Astrocyte of the cerebellum (primary cell): ENCODE results near the gene FUT6.
"Not testable (repeated sequence)": the region's sequence is repeated elsewhere in the genome, so short reads cannot be mapped to it uniquely, and the experiment has no call there.

Experiments
- DNase-seq: peaks from one replicate; pipeline ENCODE4 v3.0.0-alpha.2; 2011; ENCODE audit warnings: low read depth
- H3K4me3 ChIP-seq: 2 replicates; pipeline ENCODE4 v1.5.1; 2011; ENCODE audit warnings: mild to moderate bottlenecking, low read depth, low read length, moderate library complexity
- CTCF ChIP-seq: IDR thresholded peaks from 2 replicates; pipeline ENCODE4 v1.5.1; 2012; ENCODE audit warnings: low read length, low read depth, moderate library complexity, mild to moderate bottlenecking; ENCODE audit errors: missing control alignments
- in situ Hi-C: cut with HindIII; loops from 2 replicates; pipeline ENCODE4 v1.10.0; 2017; ENCODE audit warnings: low sequenced_read_pairs

FUT6 gene, protein sequence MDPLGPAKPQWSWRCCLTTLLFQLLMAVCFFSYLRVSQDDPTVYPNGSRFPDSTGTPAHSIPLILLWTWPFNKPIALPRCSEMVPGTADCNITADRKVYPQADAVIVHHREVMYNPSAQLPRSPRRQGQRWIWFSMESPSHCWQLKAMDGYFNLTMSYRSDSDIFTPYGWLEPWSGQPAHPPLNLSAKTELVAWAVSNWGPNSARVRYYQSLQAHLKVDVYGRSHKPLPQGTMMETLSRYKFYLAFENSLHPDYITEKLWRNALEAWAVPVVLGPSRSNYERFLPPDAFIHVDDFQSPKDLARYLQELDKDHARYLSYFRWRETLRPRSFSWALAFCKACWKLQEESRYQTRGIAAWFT

DNA sequence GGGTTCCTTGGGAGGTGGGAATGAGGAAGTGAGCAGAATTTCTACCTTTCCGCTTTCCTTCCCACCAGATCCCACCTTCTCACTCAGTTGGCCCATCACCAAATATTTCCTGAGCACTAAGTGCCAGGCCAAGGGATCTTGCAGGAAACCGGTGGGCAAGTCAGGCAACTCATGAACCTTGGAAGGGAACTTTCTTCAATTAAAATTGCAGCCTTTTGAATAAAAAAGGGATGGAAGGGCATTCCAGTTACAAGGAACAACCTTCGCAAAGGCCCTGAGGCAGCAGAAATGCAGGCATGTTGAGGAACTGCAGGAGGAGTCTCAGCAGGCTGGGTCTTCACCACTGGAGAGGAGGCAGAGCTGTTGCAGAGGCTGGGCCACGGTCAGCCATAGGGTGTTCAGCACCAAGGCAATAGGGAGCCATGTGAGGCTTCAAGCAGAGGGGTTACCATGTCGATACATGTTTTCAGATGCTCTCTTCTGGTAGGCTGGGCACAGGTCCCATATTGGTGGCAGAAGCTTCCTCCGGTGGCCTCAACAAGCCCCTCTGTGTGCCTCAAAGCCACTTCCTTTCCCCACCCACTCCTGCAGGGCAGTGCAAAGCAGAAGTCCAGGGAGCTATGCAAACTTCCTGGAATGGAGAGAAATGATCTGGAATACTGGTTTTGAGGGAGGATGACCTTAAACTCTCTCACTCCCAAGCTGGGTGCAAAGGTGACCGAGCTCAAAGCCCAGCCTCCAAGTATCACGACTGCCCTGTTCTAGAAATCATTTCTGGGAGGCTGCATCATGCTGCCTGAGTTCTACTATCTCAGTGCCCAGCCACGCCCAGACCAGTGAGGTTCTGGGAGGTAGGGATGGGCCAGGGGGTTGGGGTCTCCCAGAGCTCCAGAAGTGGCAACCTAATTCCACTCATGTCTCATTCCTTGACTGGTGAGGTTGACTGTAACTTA, at the start of gene FUT6:
Gene FUT6, minus strand, starts transcription at position 638 of the 953 bp plus-strand sequence. CDS start 7,135 bp downstream, outside the sequence.
- in situ Hi-C loops, result no loop called here
- TF ChIP-seq CTCF, result no peak
- no peak within 1 kb of the TSS for H3K4me3 ChIP-seq
- DNase-seq, result no peak

DNA sequence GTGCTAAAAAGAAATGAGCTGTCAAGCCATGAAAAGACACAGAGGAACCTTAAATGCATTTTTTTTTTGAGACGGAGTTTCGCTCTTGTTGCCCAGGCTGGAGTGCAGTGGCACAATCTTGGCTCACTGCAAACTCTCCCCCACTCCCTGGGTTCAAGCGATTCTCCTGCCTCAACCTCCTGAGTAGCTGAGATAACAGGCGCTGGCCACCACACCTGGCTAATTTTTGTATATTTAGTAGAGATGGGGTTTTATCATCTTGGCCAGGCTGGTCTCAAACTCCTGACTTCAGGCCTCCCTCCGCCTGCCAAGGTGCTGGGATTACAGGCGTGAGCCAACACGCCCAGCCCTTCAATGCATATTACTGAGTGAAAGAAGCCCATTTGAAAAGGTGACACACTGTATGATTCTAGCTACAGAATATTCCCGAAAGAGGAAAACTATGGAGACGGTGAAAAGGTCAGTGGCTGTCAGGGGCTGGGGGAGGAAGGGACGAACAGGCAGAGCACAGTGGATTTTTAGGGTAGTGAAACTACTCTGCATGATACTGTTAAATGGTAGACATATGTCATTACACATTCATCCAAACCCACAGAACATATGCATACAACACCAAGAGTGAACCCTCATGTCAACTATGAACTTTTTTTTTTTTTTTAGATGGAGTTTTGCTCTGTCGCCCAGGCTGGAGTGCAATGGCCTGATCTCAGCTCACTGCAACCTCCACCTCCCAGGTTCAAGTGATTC, 44.7 kb upstream of the FUT6 start:
- in situ Hi-C loops, H3K4me3 ChIP-seq, DNase-seq: not testable (repeated sequence)

DNA sequence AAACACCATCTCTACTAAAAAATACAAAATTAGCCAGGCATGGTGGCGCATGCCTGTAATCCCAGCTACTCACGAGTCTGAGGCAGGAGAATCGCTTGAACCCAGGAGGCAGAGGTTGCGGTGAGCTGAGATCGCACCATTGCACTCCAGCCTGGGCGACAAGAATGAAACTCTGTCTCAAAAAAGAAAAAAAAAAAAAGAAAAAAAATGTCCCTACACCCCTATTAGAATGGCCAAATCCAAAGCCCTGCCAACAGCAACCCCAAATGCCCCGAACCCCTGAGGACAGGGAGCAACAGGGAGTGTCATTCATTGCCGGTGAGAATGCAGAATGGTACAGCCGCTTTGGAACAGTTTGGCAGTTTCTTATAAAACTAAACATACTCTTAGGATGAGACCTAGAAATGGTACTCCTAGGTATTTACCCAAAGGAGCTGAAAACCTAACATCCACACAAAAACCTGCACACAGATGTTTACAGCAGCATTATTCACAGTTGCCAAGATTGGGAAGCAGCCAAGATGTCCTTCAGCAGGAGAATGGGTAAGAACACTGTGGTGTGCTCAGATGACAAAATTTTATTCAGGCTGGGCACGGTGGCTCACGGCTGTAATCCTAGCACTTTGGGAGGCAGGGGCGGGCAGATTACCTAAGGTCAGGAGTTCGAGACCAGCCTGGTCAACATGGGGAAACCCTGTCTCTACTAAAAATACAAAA, 43.8 kb upstream of the FUT6 start:
- H3K4me3 ChIP-seq, in situ Hi-C loops, DNase-seq: not testable (repeated sequence)

DNA sequence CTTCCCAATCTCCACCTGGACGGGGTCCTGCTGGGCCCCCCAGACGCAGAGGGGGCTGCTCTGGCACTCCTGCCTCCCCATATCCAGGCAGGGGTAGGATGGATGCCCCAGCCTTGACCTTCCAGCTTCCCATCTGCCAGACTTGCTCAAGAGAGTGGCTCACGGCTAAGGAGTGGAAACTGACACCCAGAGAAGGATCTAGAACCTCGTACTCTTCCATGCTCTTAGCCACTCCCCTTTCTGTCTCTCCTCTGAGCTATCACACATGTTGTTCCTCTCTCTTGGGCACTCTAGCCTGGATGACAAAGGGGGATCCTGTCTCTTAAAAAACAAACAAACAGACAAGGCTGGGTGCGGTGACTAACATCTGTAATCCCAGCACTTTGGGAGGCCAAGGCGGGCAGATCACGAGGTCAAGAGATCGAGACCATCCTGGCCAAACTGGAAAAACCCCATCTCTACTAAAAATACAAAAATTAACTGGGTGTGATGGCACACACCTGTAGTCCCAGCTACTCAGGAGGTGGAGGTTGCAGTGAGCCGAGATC, 43.0 kb upstream of the FUT6 start:
- DNase-seq, result no peak
- in situ Hi-C loops, result no loop called here

DNA sequence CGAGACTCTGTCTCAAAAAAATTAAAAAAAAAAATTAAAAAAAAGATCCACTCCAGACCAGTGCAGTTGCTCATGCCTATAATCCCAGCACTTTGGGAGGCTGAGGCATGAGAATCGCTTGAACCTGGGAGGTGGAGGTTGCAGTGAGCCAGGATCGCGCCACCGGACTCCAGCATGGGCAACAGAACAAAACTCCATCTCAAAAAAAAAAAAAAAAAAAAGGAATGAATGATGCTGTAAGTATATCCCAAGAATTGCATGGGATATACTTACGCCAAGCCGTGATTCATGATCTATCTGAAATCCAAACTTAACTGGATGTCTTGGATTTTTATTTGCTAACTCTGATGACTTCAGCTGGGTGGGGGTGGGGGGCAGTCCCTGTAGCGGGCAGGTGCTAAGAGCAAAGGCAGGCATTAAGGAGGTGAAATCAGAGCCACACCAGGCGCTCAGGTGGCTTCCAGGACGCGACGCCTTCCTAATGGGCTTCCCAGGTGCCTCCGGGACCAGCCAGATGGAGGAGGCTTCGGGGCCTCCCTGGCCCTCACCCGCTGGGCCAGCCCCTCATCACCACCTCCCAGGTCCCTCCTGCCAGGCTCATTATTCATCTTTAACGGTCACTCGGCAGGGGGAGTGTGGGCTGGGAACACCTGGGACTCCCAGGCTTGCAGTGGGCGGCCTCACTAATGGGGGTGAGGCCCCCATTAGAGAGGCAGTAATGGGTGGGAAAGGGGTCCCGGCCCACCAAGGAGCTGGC, 42.2 kb upstream of the FUT6 start:
- no peak for TF ChIP-seq CTCF
- no peak overlapping the region for H3K4me3 ChIP-seq
- no peak for DNase-seq
- in situ Hi-C loops, result no loop called here

More for the DNA sequence above, 43.0 kb upstream of the FUT6 start:
- H3K4me3 ChIP-seq, result no peak overlapping the region
- no peak for TF ChIP-seq CTCF

GRCh38 chr19:5880604-5881078, 41.1 kb upstream of the FUT6 start:
- in situ Hi-C loops, result no loop called here
- no peak for DNase-seq
- TF ChIP-seq CTCF, result no peak
- no peak overlapping the region for H3K4me3 ChIP-seq
